ENCODE results near the gene DCAF10. TPM values are rescaled to one million over a fixed set of nuclear protein-coding genes. Genes with fewer than 3 reads are reported as not detected.

DCAF10 gene
- polyA plus RNA-seq, 3 donors = 12.4 to 17.2 (median 14.7) TPM

DNA sequence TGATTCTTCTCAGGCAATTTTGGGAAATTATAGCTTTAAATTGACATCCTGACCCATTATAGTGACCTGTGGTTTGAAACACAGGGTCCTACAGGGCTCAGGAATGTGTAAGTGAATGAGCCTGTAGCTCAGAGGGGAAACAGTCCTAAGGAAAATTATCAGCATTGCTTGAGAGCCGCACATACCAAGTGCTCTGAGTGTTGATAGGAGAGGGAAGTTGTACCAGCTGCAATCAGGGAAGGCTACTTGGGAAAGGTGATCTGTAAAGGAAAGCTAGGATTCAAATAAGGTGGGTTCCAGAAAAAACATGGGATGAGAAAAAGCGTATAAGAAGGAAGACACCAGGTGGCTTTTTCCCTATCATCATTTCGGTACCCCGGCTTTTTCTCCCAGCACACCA is 107.7 kb downstream of the DCAF10 start:
- no peak overlapping the region for H2AFZ ChIP-seq (ENCODE audit: insufficient read depth, low read depth, low read length, poor library complexity, severe bottlenecking)
- TF ChIP-seq, protein P1, sequence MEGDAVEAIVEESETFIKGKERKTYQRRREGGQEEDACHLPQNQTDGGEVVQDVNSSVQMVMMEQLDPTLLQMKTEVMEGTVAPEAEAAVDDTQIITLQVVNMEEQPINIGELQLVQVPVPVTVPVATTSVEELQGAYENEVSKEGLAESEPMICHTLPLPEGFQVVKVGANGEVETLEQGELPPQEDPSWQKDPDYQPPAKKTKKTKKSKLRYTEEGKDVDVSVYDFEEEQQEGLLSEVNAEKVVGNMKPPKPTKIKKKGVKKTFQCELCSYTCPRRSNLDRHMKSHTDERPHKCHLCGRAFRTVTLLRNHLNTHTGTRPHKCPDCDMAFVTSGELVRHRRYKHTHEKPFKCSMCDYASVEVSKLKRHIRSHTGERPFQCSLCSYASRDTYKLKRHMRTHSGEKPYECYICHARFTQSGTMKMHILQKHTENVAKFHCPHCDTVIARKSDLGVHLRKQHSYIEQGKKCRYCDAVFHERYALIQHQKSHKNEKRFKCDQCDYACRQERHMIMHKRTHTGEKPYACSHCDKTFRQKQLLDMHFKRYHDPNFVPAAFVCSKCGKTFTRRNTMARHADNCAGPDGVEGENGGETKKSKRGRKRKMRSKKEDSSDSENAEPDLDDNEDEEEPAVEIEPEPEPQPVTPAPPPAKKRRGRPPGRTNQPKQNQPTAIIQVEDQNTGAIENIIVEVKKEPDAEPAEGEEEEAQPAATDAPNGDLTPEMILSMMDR (IDR thresholded peaks at IDR 0.05) = no peak
- Mint-ChIP-seq H3K4me1 (peaks cover 49% of the 10 kb centered on the region), H3K4me3 (no peak overlapping the region), H3K27ac (peak overlapping the region; percentile 92 to 98 (median 96)), H3K27me3 (ENCODE audit: low read depth in 3 of 3) (peaks cover 0 to 2% (median 2%) of the 10 kb centered on the region in 3 donors), H3K36me3 (no peaks in the 10 kb centered on the region), H3K9me3 (no peaks in the 10 kb centered on the region)
- H3K4me3 ChIP-seq (replicated peaks in 1 of 3; ENCODE audit: low read depth in 2 of 3, low read length in 3 of 3) = no peak overlapping the region
- H3K36me3 ChIP-seq (replicated peaks in 1 of 2; ENCODE audit: control insufficient read depth in 1 of 2, insufficient read depth in 2 of 2, low read length in 2 of 2) = no peaks in the 10 kb centered on the region
- WGBS (ENCODE audit: insufficient coverage) = 69% methylated on average over 1 of the region's 4 CpGs
- peaks cover 45 to 55% of the 10 kb centered on the region in 2 donors for H3K4me1 ChIP-seq (ENCODE audit: control insufficient read depth in 1 of 2, insufficient read depth in 2 of 2, low read length in 2 of 2)
- no peak overlapping the region for H3K9ac ChIP-seq (ENCODE audit: insufficient read depth, low read length, poor library complexity, severe bottlenecking)
- H3K9me3 ChIP-seq (replicated peaks in 1 of 2; ENCODE audit: control insufficient read depth in 1 of 2, insufficient read depth in 1 of 2, low read length in 2 of 2) = no peaks in the 10 kb centered on the region
- peak overlapping the region; percentile 45 for H3K4me2 ChIP-seq (replicated peaks; ENCODE audit: extremely low read depth, low read length, poor library complexity, severe bottlenecking)
- intact Hi-C loops (cut with micrococcal nuclease) = loop anchor here in 1 of 2 donors (10.0 kb wide), 3 partner anchors 123 to 423 kb away; partner anchors contain the start of genes EXOSC3, POLR1E and TOMM5
- no peaks in the 10 kb centered on the region for H3K27me3 ChIP-seq (ENCODE audit: control insufficient read depth in 2 of 2, insufficient read depth in 2 of 2, low read length in 2 of 2)
- peaks cover 2% of the 10 kb centered on the region for H3K79me2 ChIP-seq (ENCODE audit: insufficient read depth, low read length)
- DNase-seq = no peak
- peak overlapping the region; percentile 86 to 87 for H3K27ac ChIP-seq (ENCODE audit: low read depth in 1 of 2, low read length in 2 of 2)
- H4K20me1 ChIP-seq (ENCODE audit: insufficient read depth, low read length) = no peaks in the 10 kb centered on the region

DNA sequence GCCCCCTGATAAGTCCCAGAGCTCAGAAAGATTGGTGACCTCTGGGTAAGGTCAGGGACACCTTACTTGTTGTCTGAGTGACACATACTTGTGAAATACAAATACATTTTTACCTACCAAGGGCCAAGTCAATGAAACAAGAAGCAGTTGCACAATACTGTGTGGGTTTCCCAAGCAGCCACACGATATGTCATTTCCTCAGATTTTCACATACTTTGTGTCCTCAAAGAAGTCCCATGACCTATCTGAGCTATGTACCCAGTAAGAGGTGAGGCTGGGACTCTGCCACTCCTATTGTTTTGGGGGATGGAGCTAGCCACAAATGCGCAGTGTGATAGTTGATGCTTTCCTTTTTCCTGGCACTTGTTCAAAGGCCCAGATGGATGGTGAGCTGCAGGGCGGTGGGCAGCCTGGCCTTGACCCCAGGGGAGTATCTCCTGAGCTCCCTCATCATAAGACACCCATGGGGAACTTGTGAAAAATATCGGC is 108.1 kb downstream of the DCAF10 start:
- H3K4me3 ChIP-seq (replicated peaks in 1 of 3; ENCODE audit: low read depth in 2 of 3, low read length in 3 of 3) = peak overlapping the region in 1 of 3 experiments; percentile 25
- Mint-ChIP-seq H3K9me3 (no peaks in the 10 kb centered on the region), H3K4me3 (peak overlapping the region; percentile 34 to 70), H3K27me3 (ENCODE audit: low read depth in 3 of 3) (peaks cover 0 to 2% (median 2%) of the 10 kb centered on the region in 3 donors), H3K27ac (peak overlapping the region; percentile 92 to 98 (median 96)), H3K36me3 (no peaks in the 10 kb centered on the region), H3K4me1 (peaks cover 52% of the 10 kb centered on the region)
- no peaks in the 10 kb centered on the region for H3K9me3 ChIP-seq (replicated peaks in 1 of 2; ENCODE audit: control insufficient read depth in 1 of 2, insufficient read depth in 1 of 2, low read length in 2 of 2)
- DNase-seq = peak; percentile 94 to 99 (median 98)
- no peaks in the 10 kb centered on the region for H3K27me3 ChIP-seq (ENCODE audit: control insufficient read depth in 2 of 2, insufficient read depth in 2 of 2, low read length in 2 of 2)
- peak overlapping the region; percentile 86 to 87 for H3K27ac ChIP-seq (ENCODE audit: low read depth in 1 of 2, low read length in 2 of 2)
- 7% methylated on average over 2 of the region's 4 CpGs for WGBS (ENCODE audit: insufficient coverage)
- H3K36me3 ChIP-seq (replicated peaks in 1 of 2; ENCODE audit: control insufficient read depth in 1 of 2, insufficient read depth in 2 of 2, low read length in 2 of 2) = no peaks in the 10 kb centered on the region
- H3K79me2 ChIP-seq (ENCODE audit: insufficient read depth, low read length) = no peaks in the 10 kb centered on the region
- H3K4me1 ChIP-seq (ENCODE audit: control insufficient read depth in 1 of 2, insufficient read depth in 2 of 2, low read length in 2 of 2) = peaks cover 45 to 54% of the 10 kb centered on the region in 2 donors
- TF ChIP-seq, protein P1 (IDR thresholded peaks at IDR 0.05) = no peak
- peak overlapping the region; percentile 24 for H2AFZ ChIP-seq (ENCODE audit: insufficient read depth, low read depth, low read length, poor library complexity, severe bottlenecking)
- peak overlapping the region; percentile 45 for H3K4me2 ChIP-seq (replicated peaks; ENCODE audit: extremely low read depth, low read length, poor library complexity, severe bottlenecking)
- intact Hi-C loops (cut with micrococcal nuclease) = loop anchor here in 1 of 2 donors (10.0 kb wide), 3 partner anchors 124 to 424 kb away; partner anchors contain the start of genes EXOSC3, POLR1E and TOMM5
- no peaks in the 10 kb centered on the region for H4K20me1 ChIP-seq (ENCODE audit: insufficient read depth, low read length)
- H3K9ac ChIP-seq (ENCODE audit: insufficient read depth, low read length, poor library complexity, severe bottlenecking) = peak overlapping the region; percentile 9
